ENCODE data around the gene NDUFAF7.

DNA sequence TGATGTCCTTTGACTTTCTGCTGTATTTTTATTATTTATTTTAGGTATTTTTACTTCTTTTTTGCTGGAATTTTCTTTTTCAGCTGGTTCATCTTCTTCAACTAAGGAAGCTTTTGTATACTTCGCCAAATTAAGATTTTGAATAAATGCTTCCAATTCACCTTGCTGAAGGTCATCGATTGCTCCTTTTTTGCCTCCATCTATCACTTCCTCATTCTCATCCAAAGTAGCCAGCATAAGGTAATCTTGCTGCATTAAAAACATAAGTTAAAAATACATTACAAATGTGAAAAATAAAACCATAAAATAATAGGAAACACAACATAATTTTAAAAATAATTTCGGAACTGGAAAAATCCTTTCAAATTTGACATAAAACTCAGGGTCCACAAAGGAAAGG is 2.7 kb upstream of the NDUFAF7 start:
- TF ChIP-seq POLR2A (IDR thresholded peaks at IDR 0.05; ENCODE audit: low read length) (no peak), GATA1 (IDR thresholded peaks at IDR 0.05; ENCODE audit: low read depth, low read length) (no peak)

All from erythroblast (primary cell).